Stimulated activated naive B cell treated with anti-CD40 and anti-IgM and Interleukin-4, amounts not matched to agents 10 μg/mL and 1 μg/mL and 100 μg/mL, for 72 hours (primary cell): ENCODE results near the gene SLC4A7.
A peak's percentile ranks its signal among the peaks of the same experiment; 100 is the strongest.
"Not testable (repeated sequence)": the region's sequence is repeated elsewhere in the genome, so short reads cannot be mapped to it uniquely, and the experiment has no call there.

Experiments used
- ATAC-seq, 2 donors: fragments of 150-1000 bp; cut with Tn5 transposase; replicated peaks; 2 replicates each; pipeline ENCODE4 v1.10.0; 2021; ENCODE audit warnings: moderate library complexity in 1 of 2
- DNase-seq: peaks from one replicate; pipeline ENCODE4 v3.0.0; 2021
- H3K27ac Mint-ChIP-seq: one replicate; pipeline ENCODE4 v1.8.0; 2022; ENCODE audit warnings: mild to moderate bottlenecking, mixed read lengths
- H3K27me3 Mint-ChIP-seq, 2 donors: one replicate each; pipeline ENCODE4 v1.8.0; 2022; ENCODE audit warnings: mixed read lengths in 2 of 2
- H3K36me3 Mint-ChIP-seq, 2 donors: one replicate each; pipeline ENCODE4 v1.8.0; 2022; ENCODE audit warnings: mixed read lengths in 2 of 2, mild to moderate bottlenecking in 1 of 2
- H3K4me1 Mint-ChIP-seq, 2 donors: one replicate each; pipeline ENCODE4 v1.8.0; 2022; ENCODE audit warnings: mixed read lengths in 2 of 2, mild to moderate bottlenecking in 1 of 2
- H3K4me3 Mint-ChIP-seq, 2 donors: one replicate each; pipeline ENCODE4 v1.8.0; 2022; ENCODE audit warnings: mild to moderate bottlenecking in 2 of 2, mixed read lengths in 2 of 2, moderate library complexity in 1 of 2
- H3K9me3 Mint-ChIP-seq, 2 donors: one replicate each; pipeline ENCODE4 v1.8.0; 2022; ENCODE audit warnings: mixed read lengths in 2 of 2, mild to moderate bottlenecking in 1 of 2

SLC4A7 gene

DNA sequence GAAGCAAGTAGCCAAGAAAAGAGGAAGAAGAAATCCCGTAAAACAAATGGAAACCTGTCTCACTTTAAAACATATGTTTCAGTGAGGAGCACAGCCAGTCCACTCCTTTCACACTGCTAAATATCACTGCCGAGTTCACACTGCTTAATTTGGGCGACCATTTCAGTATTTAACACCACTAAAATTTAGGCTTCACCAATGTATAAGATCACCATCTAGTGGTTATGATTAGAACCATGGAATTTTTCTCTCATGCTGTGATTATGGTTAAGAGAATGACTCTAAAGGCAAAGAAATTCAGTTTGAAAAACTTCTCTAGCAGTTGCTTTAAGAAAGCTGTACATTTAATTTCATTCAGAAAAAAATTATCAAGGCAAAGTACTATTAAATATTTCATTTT is 16.6 kb downstream of the SLC4A7 start:
- peak; percentile 63 to 77 for ATAC-seq
- Mint-ChIP-seq H3K27ac (no peak overlapping the region), H3K4me3 (no peak overlapping the region), H3K4me1 (peaks cover 4 to 10% of the 10 kb centered on the region in 2 donors), H3K27me3 (no peaks in the 10 kb centered on the region), H3K9me3 (peaks cover 0 to 3% of the 10 kb centered on the region in 2 donors), H3K36me3 (peaks cover 4 to 15% of the 10 kb centered on the region in 2 donors)
- DNase-seq = no peak

DNA sequence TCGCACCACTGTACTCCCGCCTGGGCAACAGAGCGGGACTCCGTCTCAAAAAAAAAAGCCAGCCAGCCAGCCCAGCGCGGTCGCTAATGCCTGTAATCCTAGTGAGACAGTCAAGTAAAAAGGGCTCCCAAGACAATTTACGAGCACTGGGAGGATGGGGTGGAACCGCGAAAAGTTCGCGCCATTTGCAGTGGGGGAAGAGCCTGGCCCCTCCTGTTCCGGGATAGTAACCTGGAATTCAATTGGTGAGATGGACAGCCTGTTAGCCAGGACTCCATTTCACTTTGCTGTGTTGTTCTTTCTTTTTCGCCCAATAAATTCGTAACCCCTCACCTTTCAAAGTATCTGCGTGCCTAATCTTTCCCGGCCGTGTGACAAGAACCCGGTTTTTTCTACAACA is 19.5 kb downstream of the SLC4A7 start:
- H3K9me3 Mint-ChIP-seq = peaks cover 0 to 2% of the 10 kb centered on the region in 2 donors
- H3K4me3 Mint-ChIP-seq = no peak overlapping the region
- peaks cover 2 to 7% of the 10 kb centered on the region in 2 donors for H3K4me1 Mint-ChIP-seq

DNA sequence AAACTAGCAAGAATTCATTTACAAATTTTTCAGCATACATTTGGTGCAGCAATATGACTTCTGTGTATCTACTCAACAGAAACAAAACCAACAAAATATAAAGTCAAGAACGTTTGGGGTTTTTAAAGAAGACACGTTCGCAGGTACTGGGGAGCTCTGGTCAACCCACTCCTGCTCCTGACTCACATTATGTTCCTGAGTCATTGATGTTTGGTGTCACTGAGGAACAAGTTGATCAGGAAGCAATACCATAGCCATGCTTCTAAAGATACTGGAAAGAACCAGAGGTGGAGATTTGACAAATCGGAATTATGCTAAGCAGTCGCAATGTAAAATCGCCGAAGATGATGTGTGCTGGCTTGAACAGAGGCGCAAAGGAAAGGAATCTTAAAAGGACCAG is 22.0 kb downstream of the SLC4A7 start:
- Mint-ChIP-seq H3K4me1 (peaks cover 4 to 7% of the 10 kb centered on the region in 2 donors), H3K9me3 (peaks cover 0 to 2% of the 10 kb centered on the region in 2 donors), H3K4me3 (no peak overlapping the region), H3K27me3 (no peaks in the 10 kb centered on the region), H3K27ac (peak overlapping the region; percentile 27), H3K36me3 (peaks cover 9 to 16% of the 10 kb centered on the region in 2 donors)
- ATAC-seq (no peak), DNase-seq (no peak)

More for the DNA sequence above, 19.5 kb downstream of the SLC4A7 start:
- no peak overlapping the region for H3K27ac Mint-ChIP-seq
- peaks cover 9 to 16% of the 10 kb centered on the region in 2 donors for H3K36me3 Mint-ChIP-seq
- DNase-seq = no peak
- no peak for ATAC-seq
- H3K27me3 Mint-ChIP-seq = no peaks in the 10 kb centered on the region

DNA sequence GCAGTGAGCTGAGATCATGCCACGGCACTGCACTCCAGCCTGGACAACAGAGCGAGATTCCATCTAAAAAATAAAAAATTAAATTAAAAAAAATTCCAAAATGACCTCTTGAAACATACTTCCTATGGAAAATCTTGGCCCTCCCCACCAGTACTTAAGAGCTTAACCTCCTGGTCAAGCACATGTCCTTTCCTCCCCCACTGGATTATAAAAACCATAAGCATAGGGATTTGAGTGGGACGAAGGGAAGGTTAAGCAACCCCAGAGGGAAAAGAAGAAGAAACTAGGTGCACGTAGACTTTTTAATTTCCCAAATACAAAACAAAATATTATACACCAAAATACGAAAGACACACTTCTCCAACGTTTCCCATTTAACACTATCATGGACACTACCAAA is 25.3 kb downstream of the SLC4A7 start:
- Mint-ChIP-seq H3K27me3 (no peaks in the 10 kb centered on the region), H3K9me3 (peaks cover 0 to 2% of the 10 kb centered on the region in 2 donors), H3K27ac (no peak overlapping the region), H3K4me3 (no peak overlapping the region), H3K4me1 (peaks cover 11 to 17% of the 10 kb centered on the region in 2 donors), H3K36me3 (peaks cover 9 to 19% of the 10 kb centered on the region in 2 donors)
- no peak for DNase-seq
- no peak for ATAC-seq

DNA sequence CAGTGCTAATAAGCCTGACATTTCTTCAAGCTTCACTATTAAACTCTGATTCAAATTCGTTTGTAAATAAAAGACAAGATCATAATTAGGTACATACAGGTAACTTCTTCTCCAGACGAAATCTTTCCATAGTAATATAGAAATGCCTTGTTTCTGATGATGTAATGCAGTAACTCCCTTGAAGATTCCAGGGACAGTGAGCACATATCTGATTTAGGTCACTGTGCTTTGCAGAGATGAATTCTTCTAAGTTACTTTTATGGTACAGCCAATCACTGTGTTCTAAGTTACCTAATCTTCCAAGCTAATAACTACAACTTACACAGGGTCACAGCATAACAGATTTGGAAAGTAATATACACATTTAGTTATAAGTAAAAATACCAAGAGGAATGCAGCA is 27.6 kb downstream of the SLC4A7 start:
- H3K27ac Mint-ChIP-seq = no peak overlapping the region

DNA sequence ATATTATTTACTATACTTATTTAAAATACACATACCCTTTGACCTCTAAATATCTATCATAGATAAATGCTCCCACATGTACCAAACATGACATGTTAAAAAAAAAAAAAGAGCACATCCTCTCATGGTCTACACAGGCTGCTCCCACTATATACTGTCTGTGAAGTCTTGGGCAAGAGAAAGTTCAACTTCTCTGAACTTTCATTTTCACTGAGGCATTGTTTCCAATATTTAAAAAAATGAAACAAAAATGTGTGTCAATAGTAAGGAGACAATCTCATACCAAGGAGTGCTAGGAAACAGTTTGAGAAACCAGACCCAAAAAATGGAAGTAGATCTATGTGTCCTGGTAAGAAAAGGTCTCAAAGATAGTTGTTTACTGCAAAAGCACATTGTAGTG is 29.3 kb downstream of the SLC4A7 start:
- Mint-ChIP-seq H3K27ac (no peak overlapping the region), H3K36me3 (peaks cover 0 to 8% of the 10 kb centered on the region in 2 donors), H3K9me3 (no peaks in the 10 kb centered on the region), H3K4me1 (peaks cover 21 to 34% of the 10 kb centered on the region in 2 donors), H3K4me3 (no peak overlapping the region), H3K27me3 (no peaks in the 10 kb centered on the region)
- DNase-seq (no peak), ATAC-seq (peak; percentile 50 to 67)

More for the DNA sequence above, 27.6 kb downstream of the SLC4A7 start:
- Mint-ChIP-seq H3K27me3 (no peaks in the 10 kb centered on the region), H3K9me3 (no peaks in the 10 kb centered on the region), H3K4me1 (peaks cover 16 to 36% of the 10 kb centered on the region in 2 donors), H3K36me3 (peaks cover 6 to 10% of the 10 kb centered on the region in 2 donors), H3K4me3 (no peak overlapping the region)
- DNase-seq (no peak), ATAC-seq (no peak)

DNA sequence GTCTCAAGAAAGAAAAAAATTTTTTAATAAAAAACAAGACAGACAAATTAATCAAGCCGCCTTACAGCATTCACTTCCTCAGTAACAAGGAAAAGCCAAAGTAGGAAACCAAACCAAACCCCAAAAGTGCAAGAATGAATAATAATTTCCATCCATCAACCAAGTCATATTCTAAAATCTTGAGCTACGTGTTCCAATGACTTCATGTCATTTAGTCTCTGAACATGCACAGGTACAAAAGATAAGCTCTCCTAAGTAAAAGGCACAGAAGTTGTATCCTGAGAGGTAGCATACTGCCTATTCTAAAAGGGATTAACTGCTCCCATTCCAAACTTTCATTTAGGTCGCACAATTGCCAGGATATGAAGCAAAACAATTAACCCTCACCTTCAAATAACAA is 29.7 kb downstream of the SLC4A7 start:
- DNase-seq = no peak
- Mint-ChIP-seq H3K4me3 (no peak overlapping the region), H3K9me3 (no peaks in the 10 kb centered on the region), H3K27ac (no peak overlapping the region), H3K27me3 (no peaks in the 10 kb centered on the region), H3K36me3 (peaks cover 0 to 8% of the 10 kb centered on the region in 2 donors), H3K4me1 (peaks cover 21 to 34% of the 10 kb centered on the region in 2 donors)
- ATAC-seq = no peak

DNA sequence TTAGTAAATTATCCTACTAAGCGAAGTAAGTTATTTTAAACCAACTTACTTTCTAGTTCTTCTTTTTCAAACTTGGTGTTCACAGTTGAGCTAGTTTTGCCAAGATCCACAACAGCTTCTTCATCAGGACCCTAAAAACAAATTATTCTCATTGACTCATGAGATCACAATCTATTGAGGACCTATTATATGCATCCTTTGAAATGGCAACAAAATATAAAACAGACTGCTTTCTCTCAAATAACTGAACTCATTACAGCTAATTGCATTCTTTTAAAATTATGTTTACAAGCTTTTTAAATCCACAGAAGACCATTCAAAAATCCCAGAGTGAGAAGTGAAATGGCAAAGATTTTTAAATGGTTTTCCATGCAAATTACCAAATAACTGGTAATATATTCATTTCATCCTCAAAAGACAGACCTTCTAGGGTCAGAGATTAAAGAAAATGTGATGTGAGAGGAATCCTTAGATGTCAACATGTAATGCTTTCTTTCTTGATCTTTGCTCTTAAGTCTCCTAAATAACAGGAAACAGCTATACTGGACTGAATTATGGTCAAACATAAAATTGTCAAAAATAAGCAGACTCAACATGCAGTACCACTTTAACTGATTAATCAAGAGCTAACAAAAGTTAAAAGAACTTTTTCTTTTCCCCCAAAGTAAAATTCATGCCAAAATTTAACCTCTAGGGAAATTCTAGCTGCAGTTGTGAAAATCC is 31.7 kb downstream of the SLC4A7 start:
- H3K4me3 Mint-ChIP-seq = peak overlapping the region in 1 of 2 donors; percentile 32
- H3K9me3 Mint-ChIP-seq = no peaks in the 10 kb centered on the region
- peaks cover 4 to 14% of the 10 kb centered on the region in 2 donors for H3K36me3 Mint-ChIP-seq
- peak overlapping the region; percentile 56 for H3K27ac Mint-ChIP-seq
- no peaks in the 10 kb centered on the region for H3K27me3 Mint-ChIP-seq
- DNase-seq = no peak
- peaks cover 20 to 34% of the 10 kb centered on the region in 2 donors for H3K4me1 Mint-ChIP-seq
- ATAC-seq = no peak

DNA sequence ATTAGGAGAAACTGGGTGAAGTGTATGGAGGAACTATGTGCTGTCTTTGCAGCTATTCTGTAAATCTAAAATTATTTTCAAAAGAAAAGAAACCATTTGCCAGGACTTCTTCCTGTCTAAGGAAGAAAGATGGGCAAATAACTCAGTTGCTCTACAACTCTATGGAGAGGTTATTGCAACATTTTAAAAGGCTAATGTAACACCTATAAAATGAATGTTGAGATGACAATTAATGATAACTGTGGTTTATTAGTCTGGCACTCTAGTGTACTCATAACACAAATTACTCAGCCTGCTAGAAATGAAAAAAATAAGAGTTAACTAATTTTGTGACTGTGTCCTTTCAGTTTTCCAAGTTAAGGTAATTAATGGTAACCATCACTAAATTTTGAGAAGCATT is 32.3 kb downstream of the SLC4A7 start:
- ATAC-seq (no peak), DNase-seq (no peak)
- H3K36me3 Mint-ChIP-seq = peaks cover 4 to 14% of the 10 kb centered on the region in 2 donors
- H3K9me3 Mint-ChIP-seq = no peaks in the 10 kb centered on the region
- H3K27ac Mint-ChIP-seq = peak overlapping the region; percentile 33
- H3K4me3 Mint-ChIP-seq = no peak overlapping the region
- no peaks in the 10 kb centered on the region for H3K27me3 Mint-ChIP-seq
- peaks cover 17 to 34% of the 10 kb centered on the region in 2 donors for H3K4me1 Mint-ChIP-seq

DNA sequence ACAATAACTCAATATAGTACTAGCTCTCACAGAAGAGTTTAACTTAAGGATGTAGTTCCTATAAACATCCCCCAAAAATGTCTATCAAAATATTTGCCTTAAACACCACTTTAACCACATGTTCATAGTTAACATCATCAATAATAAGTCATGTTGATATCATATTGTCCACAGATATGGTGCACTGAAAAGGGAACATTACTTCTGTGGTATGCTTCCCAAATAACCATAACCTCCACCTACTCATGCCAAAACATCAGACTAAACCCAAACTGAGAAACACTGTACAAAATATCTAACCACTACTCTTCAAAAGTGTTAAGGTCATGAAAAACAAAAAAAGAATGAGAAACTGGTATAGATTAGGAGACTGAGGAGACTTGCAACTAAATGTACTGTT is 32.9 kb downstream of the SLC4A7 start:
- Mint-ChIP-seq H3K36me3 (peaks cover 4 to 14% of the 10 kb centered on the region in 2 donors), H3K4me1 (peaks cover 17 to 34% of the 10 kb centered on the region in 2 donors), H3K27ac (peak overlapping the region; percentile 33), H3K9me3 (no peaks in the 10 kb centered on the region), H3K4me3 (no peak overlapping the region), H3K27me3 (no peaks in the 10 kb centered on the region)
- no peak for DNase-seq
- no peak for ATAC-seq

DNA sequence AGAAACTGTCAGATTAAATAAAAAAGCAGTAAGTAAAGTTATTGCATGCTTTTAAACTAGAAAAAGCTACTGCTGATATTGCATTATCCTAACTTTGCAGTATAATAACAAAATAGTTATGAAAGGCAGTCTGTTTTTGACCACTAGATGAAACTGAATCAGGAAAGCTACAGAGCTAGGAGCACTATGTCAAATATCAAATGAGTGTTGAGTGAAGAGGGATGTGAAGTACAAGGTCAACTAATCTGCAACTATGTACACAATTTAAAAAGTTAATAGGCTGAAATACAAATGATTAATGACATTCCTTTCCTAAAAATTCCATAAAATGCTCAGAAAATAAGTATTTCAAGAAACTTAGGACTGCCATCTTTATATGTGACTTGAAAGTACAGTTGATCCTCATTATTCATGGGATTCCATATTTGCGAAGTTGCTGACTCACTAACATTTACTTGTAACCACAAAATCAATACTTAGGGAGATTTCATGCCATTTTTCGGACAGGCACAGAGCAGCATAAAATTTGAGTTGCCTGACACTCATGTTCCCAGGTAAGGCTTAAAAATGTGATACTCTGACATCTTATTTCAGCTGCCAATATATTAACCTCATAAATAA is 34.5 kb downstream of the SLC4A7 start:
- Mint-ChIP-seq H3K4me3 (no peak overlapping the region), H3K27me3 (no peaks in the 10 kb centered on the region), H3K9me3 (no peaks in the 10 kb centered on the region), H3K4me1 (peaks cover 16 to 29% of the 10 kb centered on the region in 2 donors), H3K27ac (no peak overlapping the region), H3K36me3 (peaks cover 9 to 19% of the 10 kb centered on the region in 2 donors)
- ATAC-seq (no peak), DNase-seq (no peak)

DNA sequence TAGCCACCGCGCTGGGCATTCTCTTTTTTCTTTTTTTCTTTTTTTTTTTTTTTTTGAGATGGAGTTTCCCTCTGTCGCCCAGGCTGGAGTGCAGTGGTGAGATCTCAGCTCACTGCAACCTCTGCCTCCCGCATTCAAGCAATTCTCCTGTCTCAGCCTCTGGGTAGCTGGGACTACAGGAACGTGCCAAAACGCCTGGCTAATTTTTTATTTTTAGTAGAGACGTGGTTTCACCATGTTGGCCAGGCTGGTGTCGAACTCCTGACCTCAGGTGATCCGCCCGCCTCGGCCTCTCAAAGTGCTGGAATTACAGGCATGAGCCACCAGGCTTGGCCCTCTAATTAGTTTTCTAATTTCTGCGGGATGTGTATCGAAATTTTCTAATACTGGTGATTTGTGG is 41.2 kb downstream of the SLC4A7 start:
- Mint-ChIP-seq H3K9me3 (peaks cover 8 to 15% of the 10 kb centered on the region in 2 donors), H3K36me3 (peaks cover 45 to 54% of the 10 kb centered on the region in 2 donors)
- not testable (repeated sequence) for ATAC-seq, H3K27me3 Mint-ChIP-seq, H3K27ac Mint-ChIP-seq, H3K4me1 Mint-ChIP-seq, H3K4me3 Mint-ChIP-seq, DNase-seq

DNA sequence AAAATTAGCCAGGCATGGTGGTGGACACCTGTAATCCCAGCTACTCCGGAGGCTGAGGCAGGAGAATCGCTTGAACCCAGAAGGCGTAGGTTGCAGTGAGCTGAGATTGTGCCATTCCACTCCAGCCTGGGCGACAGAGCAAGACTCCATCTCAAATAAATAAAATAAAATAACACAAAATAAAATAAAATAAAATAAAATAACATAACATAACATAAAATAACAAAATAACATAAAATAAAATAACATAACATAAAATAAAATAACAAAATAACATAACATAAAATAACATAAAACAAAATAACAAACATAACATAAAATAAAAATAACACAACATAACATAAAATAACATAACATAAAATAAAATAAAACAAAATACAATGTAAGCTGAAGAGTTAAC is 45.8 kb downstream of the SLC4A7 start:
- H3K27ac Mint-ChIP-seq, ATAC-seq, H3K4me1 Mint-ChIP-seq, DNase-seq, H3K4me3 Mint-ChIP-seq, H3K27me3 Mint-ChIP-seq: not testable (repeated sequence)
- Mint-ChIP-seq H3K36me3 (peaks cover 54 to 63% of the 10 kb centered on the region in 2 donors), H3K9me3 (peaks cover 8 to 15% of the 10 kb centered on the region in 2 donors)

DNA sequence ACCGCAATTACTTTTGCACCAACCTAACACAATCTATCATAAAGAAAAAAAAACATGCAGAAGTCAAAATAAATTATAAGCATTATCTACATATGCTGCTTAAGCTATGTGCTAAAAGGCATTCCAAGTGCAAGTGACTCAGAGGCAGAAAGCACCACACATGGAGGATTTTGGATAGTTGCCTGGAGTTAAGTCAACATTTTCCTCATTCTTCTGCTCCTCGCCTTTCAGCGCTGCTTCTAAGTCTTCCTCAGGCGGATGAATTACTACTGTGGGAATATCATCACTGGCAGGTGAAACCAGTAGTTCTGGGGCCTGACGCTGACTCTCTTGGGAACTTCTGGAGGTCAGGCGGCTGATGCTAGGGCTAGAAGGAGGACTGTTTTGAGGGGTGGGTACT is 53.1 kb downstream of the SLC4A7 start:
- no peak for DNase-seq
- no peak overlapping the region for H3K4me3 Mint-ChIP-seq
- no peaks in the 10 kb centered on the region for H3K4me1 Mint-ChIP-seq
- H3K36me3 Mint-ChIP-seq = peaks cover 35 to 58% of the 10 kb centered on the region in 2 donors
- no peak for ATAC-seq
- no peaks in the 10 kb centered on the region for H3K9me3 Mint-ChIP-seq
- no peaks in the 10 kb centered on the region for H3K27me3 Mint-ChIP-seq
- no peak overlapping the region for H3K27ac Mint-ChIP-seq

DNA sequence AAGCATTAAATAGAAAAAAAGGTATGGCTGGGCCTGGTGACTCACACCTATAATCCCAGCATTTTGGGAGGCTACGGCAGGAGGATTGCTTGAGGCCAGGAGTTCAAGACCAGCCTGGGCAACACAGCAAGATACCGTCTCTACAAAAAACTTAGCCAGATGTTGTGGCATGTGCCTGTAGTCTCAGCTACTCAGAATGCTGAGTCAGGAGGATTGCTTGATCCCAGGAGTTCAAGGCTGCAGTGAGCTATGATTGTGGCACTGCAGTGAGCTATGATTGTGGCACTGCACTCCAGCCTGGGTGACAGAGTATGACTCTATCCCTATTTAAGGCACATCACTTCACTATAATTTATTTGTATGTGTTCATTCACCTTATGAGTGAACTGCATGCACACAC is 54.3 kb downstream of the SLC4A7 start:
- ATAC-seq (no peak), DNase-seq (no peak)
- Mint-ChIP-seq H3K27ac (no peak overlapping the region), H3K4me1 (no peaks in the 10 kb centered on the region), H3K9me3 (no peaks in the 10 kb centered on the region), H3K36me3 (peaks cover 26 to 48% of the 10 kb centered on the region in 2 donors), H3K27me3 (no peaks in the 10 kb centered on the region), H3K4me3 (no peak overlapping the region)
